GM23338 (cell line): ENCODE data around the gene FRMD1. TPM values are rescaled to one million over a fixed set of nuclear protein-coding genes. Genes with fewer than 3 reads are reported as not detected.

ENCODE experiments used
- ATAC-seq: fragments of 200-7000 bp; cut with Tn5 transposase; 3 replicates; pipeline ENCODE4 v1.9.1; 2020
- DNase-seq: peaks from one replicate; pipeline ENCODE4 v3.0.0-alpha.2; 2015; ENCODE audit warnings: low spot score
- H2AFZ ChIP-seq: fragments of 200-600 bp; sonication (generic); 2 replicates; pipeline ENCODE4 v1.8.0; 2016; ENCODE audit warnings: antibody characterized with exemption, mild to moderate bottlenecking, moderate library complexity
- H3F3A ChIP-seq: fragments of 200-600 bp; sonication (generic); replicated peaks from 2 replicates; pipeline ENCODE4 v1.8.0; 2017; ENCODE audit warnings: antibody characterized with exemption, mixed run types, low read depth
- H3K27ac ChIP-seq: fragments of 200-600 bp; sonication (generic); 2 replicates; pipeline ENCODE4 v1.6.1; 2016; ENCODE audit warnings: low read depth
- H3K27me3 ChIP-seq: fragments of 200-600 bp; sonication (generic); 2 replicates; pipeline ENCODE4 v1.8.0; 2016; ENCODE audit warnings: mild to moderate bottlenecking, mixed run types, moderate library complexity; ENCODE audit not compliant: insufficient read depth
- H3K36me3 ChIP-seq: fragments of 200-600 bp; sonication (generic); 2 replicates; pipeline ENCODE4 v1.8.0; 2016; ENCODE audit warnings: mild to moderate bottlenecking; ENCODE audit not compliant: insufficient read depth
- H3K4me1 ChIP-seq: fragments of 200-600 bp; sonication (generic); 2 replicates; pipeline ENCODE4 v1.8.0; 2016; ENCODE audit warnings: mild to moderate bottlenecking, moderate library complexity; ENCODE audit not compliant: insufficient read depth
- H3K4me2 ChIP-seq: fragments of 200-600 bp; sonication (generic); 2 replicates; pipeline ENCODE4 v1.7.1; 2017; ENCODE audit warnings: mixed run types
- H3K4me3 ChIP-seq: fragments of 200-600 bp; sonication (generic); 2 replicates; pipeline ENCODE4 v1.6.1; 2016; ENCODE audit warnings: mixed run types
- H3K79me2 ChIP-seq: fragments of 200-600 bp; sonication (generic); replicated peaks from 2 replicates; pipeline ENCODE4 v1.8.0; 2017; ENCODE audit warnings: mild to moderate bottlenecking; ENCODE audit not compliant: insufficient read depth
- H3K9me2 ChIP-seq: fragments of 200-600 bp; sonication (generic); 2 replicates; pipeline ENCODE4 v1.8.0; 2017; ENCODE audit not compliant: insufficient read depth
- H4K20me1 ChIP-seq: fragments of 200-600 bp; sonication (generic); replicated peaks from 2 replicates; pipeline ENCODE4 v1.8.0; 2017; ENCODE audit warnings: mild to moderate bottlenecking; ENCODE audit not compliant: insufficient read depth
- H3K27ac Mint-ChIP-seq: 2 replicates; pipeline ENCODE4 v1.8.0; 2020; ENCODE audit warnings: inconsistent platforms, mild to moderate bottlenecking, moderate library complexity, mixed read lengths
- H3K27me3 Mint-ChIP-seq: 3 replicates; pipeline ENCODE4 v1.8.0; 2022; ENCODE audit warnings: low read depth, mild to moderate bottlenecking, moderate library complexity, mixed read lengths, inconsistent platforms; ENCODE audit not compliant: insufficient read depth, poor library complexity
- H3K36me3 Mint-ChIP-seq: 3 replicates; pipeline ENCODE4 v1.8.0; 2021; ENCODE audit warnings: low read depth, mild to moderate bottlenecking, inconsistent platforms, moderate library complexity, mixed read lengths
- H3K4me1 Mint-ChIP-seq: 3 replicates; pipeline ENCODE4 v1.8.0; 2020; ENCODE audit warnings: mild to moderate bottlenecking, inconsistent platforms, mixed read lengths
- H3K4me3 Mint-ChIP-seq: 3 replicates; pipeline ENCODE4 v1.8.0; 2021; ENCODE audit warnings: moderate library complexity, mild to moderate bottlenecking, inconsistent platforms, mixed read lengths
- H3K9me3 Mint-ChIP-seq: 3 replicates; pipeline ENCODE4 v1.8.0; 2020; ENCODE audit warnings: moderate library complexity, mild to moderate bottlenecking, inconsistent platforms, mixed read lengths
- CREB1 ChIP-seq: fragments of 250-450 bp; sonication (Bioruptor Pico); IDR thresholded peaks from 2 replicates; pipeline ENCODE4 v1.5.0; 2020; ENCODE audit warnings: low read depth, mild to moderate bottlenecking, moderate library complexity
- EZH2 ChIP-seq: fragments of 200-600 bp; sonication (generic); IDR thresholded peaks from one replicate; pipeline ENCODE4 v1.8.0; 2017; ENCODE audit warnings: antibody characterized with exemption, mild to moderate bottlenecking, low read depth; ENCODE audit not compliant: unreplicated experiment
- EZH2phosphoT487 ChIP-seq: fragments of 200-600 bp; sonication (generic); IDR thresholded peaks from one replicate; pipeline ENCODE4 v1.8.1; 2018; ENCODE audit warnings: antibody characterized with exemption; ENCODE audit not compliant: unreplicated experiment
- JUNB ChIP-seq: IDR thresholded peaks from one replicate; pipeline ENCODE4 v1.6.1; 2016; ENCODE audit warnings: antibody characterized with exemption; ENCODE audit not compliant: unreplicated experiment
- NANOG ChIP-seq: IDR thresholded peaks from 2 replicates; pipeline ENCODE4 v1.6.1; 2016; ENCODE audit warnings: antibody characterized with exemption, borderline replicate concordance
- POLR2AphosphoS5 ChIP-seq: IDR thresholded peaks from 2 replicates; pipeline ENCODE4 v1.6.1; 2016; ENCODE audit warnings: antibody characterized with exemption, low read depth
- STAT1 ChIP-seq: IDR thresholded peaks from one replicate; pipeline ENCODE4 v1.6.1; 2016; ENCODE audit warnings: antibody characterized with exemption; ENCODE audit not compliant: unreplicated experiment
- ZNF114 ChIP-seq: fragments of 250-450 bp; sonication (Bioruptor Pico); IDR thresholded peaks from 2 replicates; pipeline ENCODE4 v1.5.0; 2020; ENCODE audit warnings: mild to moderate bottlenecking, moderate library complexity
- ZNF331 ChIP-seq: fragments of 250-450 bp; sonication (Bioruptor Pico); IDR thresholded peaks from 2 replicates; pipeline ENCODE4 v1.5.0; 2020; ENCODE audit warnings: low read depth, mild to moderate bottlenecking, moderate library complexity
- polyA plus RNA-seq: library from polyadenylated mRNA; unstranded; fragments of >200 nt; fragmentation: Nextera tagmentation; extraction: Ambion mirVana; gene quantifications from 2 replicates; pipeline ENCODE4 v1.2.1, GENCODE V29; 2016
- total RNA-seq: library from RNA; depleted of rRNA; stranded (reverse); fragments of >200 nt; shearing (Covaris generic); gene quantifications from 2 replicates; pipeline ENCODE4 v1.2.3, GENCODE V29; 2014
- TF ChIP-seq, protein P1 (sequence below): fragments of 250-450 bp; sonication (Bioruptor Pico); IDR thresholded peaks from 2 replicates; pipeline ENCODE4 v1.5.0; 2020; ENCODE audit warnings: mild to moderate bottlenecking, moderate library complexity
- TF ChIP-seq, protein P2 (sequence below): IDR thresholded peaks from one replicate; pipeline ENCODE4 v1.6.1; 2018; ENCODE audit warnings: antibody characterized with exemption; ENCODE audit not compliant: unreplicated experiment
- TF ChIP-seq, protein P3 (sequence below), 2 experiments: fragments of 200-600 bp in 1 of 2; sonication (generic) in 1 of 2; conservative IDR thresholded peaks; 2 replicates each; pipeline versions ENCODE4 v1.5.1 to v1.6.1; 2016 to 2017; ENCODE audit warnings: antibody characterized with exemption in 2 of 2, low read depth in 2 of 2, mild to moderate bottlenecking in 2 of 2, moderate library complexity in 1 of 2
- TF ChIP-seq, protein P4 (sequence below): IDR thresholded peaks from 2 replicates; pipeline ENCODE4 v1.6.1; 2016; ENCODE audit warnings: antibody characterized with exemption

The FRMD1 gene
- total and polyA plus RNA-seq, 2 experiments from 2014 or later: 1.0 to 2.0 TPM

DNA sequence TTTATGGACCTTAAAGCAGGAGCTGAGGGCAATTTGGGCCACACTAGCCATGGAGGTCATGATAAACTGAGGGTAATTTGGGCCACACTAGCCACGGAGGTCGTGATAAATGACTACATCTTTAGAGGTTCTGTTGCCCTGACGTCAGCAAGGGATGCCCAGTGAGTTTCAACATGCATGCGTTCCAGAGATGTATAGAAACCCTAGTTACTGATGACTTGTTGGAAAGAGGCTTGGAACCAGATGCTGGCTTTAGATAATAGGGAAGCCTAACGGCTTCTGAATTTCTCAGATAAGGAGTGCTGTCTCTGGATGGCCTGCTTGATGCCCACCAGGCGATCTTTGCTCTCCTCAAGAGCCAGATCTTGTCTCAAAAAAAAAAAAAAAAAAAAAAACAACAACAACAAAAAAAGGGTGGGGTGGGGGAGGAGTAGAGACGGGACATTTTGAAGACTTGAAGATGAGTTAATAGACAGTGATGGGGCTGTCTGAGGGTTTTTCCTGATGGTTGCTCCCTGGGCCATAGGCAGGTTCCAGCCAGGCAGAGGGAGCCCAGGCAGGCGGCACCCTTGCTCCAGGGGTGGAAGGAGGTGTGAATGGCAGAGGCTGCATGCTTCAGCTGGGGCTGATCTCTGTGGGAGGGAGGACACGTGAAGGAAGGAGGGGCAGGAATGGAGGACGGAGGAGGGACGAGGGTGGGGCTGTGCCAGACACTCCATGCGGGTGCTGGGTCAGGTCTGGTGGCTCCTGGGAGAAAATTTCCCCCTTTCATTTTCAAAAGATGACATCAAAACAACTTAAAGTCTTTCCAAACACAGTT is 27.0 kb upstream of the FRMD1 start:
- H3K27me3 Mint-ChIP-seq: peaks cover 24% of the 10 kb centered on the region
- Histone ChIP-seq H3K9me2 (no peaks in the 10 kb centered on the region), H3K27ac (no peak overlapping the region), H3K4me2 (no peak overlapping the region), H3K27me3 (peaks cover 27% of the 10 kb centered on the region), H4K20me1 (no peaks in the 10 kb centered on the region), H2AFZ (no peak overlapping the region), H3K4me3 (no peak overlapping the region), H3K79me2 (no peaks in the 10 kb centered on the region), H3K36me3 (no peaks in the 10 kb centered on the region), H3F3A (no peaks in the 10 kb centered on the region), H3K4me1 (no peaks in the 10 kb centered on the region; the same call in 1 of the 2 replicates)
- ATAC-seq: no peak
- H3K9me3 Mint-ChIP-seq: no peaks in the 10 kb centered on the region
- DNase-seq: no peak
- no peak overlapping the region for H3K27ac Mint-ChIP-seq
- H3K36me3 Mint-ChIP-seq: no peaks in the 10 kb centered on the region
- TF ChIP-seq, protein P1, sequence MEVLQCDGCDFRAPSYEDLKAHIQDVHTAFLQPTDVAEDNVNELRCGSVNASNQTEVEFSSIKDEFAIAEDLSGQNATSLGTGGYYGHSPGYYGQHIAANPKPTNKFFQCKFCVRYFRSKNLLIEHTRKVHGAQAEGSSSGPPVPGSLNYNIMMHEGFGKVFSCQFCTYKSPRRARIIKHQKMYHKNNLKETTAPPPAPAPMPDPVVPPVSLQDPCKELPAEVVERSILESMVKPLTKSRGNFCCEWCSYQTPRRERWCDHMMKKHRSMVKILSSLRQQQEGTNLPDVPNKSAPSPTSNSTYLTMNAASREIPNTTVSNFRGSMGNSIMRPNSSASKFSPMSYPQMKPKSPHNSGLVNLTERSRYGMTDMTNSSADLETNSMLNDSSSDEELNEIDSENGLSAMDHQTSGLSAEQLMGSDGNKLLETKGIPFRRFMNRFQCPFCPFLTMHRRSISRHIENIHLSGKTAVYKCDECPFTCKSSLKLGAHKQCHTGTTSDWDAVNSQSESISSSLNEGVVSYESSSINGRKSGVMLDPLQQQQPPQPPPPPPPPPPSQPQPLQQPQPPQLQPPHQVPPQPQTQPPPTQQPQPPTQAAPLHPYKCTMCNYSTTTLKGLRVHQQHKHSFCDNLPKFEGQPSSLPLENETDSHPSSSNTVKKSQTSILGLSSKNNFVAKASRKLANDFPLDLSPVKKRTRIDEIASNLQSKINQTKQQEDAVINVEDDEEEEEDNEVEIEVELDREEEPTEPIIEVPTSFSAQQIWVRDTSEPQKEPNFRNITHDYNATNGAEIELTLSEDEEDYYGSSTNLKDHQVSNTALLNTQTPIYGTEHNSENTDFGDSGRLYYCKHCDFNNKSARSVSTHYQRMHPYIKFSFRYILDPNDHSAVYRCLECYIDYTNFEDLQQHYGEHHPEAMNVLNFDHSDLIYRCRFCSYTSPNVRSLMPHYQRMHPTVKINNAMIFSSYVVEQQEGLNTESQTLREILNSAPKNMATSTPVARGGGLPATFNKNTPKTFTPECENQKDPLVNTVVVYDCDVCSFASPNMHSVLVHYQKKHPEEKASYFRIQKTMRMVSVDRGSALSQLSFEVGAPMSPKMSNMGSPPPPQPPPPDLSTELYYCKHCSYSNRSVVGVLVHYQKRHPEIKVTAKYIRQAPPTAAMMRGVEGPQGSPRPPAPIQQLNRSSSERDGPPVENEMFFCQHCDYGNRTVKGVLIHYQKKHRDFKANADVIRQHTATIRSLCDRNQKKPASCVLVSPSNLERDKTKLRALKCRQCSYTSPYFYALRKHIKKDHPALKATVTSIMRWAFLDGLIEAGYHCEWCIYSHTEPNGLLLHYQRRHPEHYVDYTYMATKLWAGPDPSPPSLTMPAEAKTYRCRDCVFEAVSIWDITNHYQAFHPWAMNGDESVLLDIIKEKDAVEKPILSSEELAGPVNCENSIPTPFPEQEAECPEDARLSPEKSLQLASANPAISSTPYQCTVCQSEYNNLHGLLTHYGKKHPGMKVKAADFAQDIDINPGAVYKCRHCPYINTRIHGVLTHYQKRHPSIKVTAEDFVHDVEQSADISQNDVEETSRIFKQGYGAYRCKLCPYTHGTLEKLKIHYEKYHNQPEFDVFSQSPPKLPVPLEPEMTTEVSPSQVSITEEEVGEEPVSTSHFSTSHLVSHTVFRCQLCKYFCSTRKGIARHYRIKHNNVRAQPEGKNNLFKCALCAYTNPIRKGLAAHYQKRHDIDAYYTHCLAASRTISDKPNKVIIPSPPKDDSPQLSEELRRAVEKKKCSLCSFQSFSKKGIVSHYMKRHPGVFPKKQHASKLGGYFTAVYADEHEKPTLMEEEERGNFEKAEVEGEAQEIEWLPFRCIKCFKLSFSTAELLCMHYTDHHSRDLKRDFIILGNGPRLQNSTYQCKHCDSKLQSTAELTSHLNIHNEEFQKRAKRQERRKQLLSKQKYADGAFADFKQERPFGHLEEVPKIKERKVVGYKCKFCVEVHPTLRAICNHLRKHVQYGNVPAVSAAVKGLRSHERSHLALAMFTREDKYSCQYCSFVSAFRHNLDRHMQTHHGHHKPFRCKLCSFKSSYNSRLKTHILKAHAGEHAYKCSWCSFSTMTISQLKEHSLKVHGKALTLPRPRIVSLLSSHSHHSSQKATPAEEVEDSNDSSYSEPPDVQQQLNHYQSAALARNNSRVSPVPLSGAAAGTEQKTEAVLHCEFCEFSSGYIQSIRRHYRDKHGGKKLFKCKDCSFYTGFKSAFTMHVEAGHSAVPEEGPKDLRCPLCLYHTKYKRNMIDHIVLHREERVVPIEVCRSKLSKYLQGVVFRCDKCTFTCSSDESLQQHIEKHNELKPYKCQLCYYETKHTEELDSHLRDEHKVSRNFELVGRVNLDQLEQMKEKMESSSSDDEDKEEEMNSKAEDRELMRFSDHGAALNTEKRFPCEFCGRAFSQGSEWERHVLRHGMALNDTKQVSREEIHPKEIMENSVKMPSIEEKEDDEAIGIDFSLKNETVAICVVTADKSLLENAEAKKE: no peak
- TF ChIP-seq STAT1 (no peak), NANOG (no peak), JUNB (no peak), ZNF331 (no peak), CREB1 (CRISPR knock-in tag) (no peak), POLR2AphosphoS5 (no peak), ZNF114 (CRISPR knock-in tag) (no peak), EZH2 (no peak), EZH2phosphoT487 (no peak)
- TF ChIP-seq, protein P2, sequence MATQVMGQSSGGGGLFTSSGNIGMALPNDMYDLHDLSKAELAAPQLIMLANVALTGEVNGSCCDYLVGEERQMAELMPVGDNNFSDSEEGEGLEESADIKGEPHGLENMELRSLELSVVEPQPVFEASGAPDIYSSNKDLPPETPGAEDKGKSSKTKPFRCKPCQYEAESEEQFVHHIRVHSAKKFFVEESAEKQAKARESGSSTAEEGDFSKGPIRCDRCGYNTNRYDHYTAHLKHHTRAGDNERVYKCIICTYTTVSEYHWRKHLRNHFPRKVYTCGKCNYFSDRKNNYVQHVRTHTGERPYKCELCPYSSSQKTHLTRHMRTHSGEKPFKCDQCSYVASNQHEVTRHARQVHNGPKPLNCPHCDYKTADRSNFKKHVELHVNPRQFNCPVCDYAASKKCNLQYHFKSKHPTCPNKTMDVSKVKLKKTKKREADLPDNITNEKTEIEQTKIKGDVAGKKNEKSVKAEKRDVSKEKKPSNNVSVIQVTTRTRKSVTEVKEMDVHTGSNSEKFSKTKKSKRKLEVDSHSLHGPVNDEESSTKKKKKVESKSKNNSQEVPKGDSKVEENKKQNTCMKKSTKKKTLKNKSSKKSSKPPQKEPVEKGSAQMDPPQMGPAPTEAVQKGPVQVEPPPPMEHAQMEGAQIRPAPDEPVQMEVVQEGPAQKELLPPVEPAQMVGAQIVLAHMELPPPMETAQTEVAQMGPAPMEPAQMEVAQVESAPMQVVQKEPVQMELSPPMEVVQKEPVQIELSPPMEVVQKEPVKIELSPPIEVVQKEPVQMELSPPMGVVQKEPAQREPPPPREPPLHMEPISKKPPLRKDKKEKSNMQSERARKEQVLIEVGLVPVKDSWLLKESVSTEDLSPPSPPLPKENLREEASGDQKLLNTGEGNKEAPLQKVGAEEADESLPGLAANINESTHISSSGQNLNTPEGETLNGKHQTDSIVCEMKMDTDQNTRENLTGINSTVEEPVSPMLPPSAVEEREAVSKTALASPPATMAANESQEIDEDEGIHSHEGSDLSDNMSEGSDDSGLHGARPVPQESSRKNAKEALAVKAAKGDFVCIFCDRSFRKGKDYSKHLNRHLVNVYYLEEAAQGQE: no peak
- TF ChIP-seq, protein P3, sequence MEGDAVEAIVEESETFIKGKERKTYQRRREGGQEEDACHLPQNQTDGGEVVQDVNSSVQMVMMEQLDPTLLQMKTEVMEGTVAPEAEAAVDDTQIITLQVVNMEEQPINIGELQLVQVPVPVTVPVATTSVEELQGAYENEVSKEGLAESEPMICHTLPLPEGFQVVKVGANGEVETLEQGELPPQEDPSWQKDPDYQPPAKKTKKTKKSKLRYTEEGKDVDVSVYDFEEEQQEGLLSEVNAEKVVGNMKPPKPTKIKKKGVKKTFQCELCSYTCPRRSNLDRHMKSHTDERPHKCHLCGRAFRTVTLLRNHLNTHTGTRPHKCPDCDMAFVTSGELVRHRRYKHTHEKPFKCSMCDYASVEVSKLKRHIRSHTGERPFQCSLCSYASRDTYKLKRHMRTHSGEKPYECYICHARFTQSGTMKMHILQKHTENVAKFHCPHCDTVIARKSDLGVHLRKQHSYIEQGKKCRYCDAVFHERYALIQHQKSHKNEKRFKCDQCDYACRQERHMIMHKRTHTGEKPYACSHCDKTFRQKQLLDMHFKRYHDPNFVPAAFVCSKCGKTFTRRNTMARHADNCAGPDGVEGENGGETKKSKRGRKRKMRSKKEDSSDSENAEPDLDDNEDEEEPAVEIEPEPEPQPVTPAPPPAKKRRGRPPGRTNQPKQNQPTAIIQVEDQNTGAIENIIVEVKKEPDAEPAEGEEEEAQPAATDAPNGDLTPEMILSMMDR (conservative IDR thresholded peaks at IDR 0.05; ENCODE audit: low read depth in 2 of 2): no peak
- TF ChIP-seq, protein P4, sequence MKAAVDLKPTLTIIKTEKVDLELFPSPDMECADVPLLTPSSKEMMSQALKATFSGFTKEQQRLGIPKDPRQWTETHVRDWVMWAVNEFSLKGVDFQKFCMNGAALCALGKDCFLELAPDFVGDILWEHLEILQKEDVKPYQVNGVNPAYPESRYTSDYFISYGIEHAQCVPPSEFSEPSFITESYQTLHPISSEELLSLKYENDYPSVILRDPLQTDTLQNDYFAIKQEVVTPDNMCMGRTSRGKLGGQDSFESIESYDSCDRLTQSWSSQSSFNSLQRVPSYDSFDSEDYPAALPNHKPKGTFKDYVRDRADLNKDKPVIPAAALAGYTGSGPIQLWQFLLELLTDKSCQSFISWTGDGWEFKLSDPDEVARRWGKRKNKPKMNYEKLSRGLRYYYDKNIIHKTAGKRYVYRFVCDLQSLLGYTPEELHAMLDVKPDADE: no peak
- H3K4me3 Mint-ChIP-seq: no peak overlapping the region
- H3K4me1 Mint-ChIP-seq: peaks cover 22% of the 10 kb centered on the region
